Breast epithelium (tissue), 3 donors: ENCODE results near the gene ARHGAP45.

ENCODE experiments used
- POLR2A ChIP-seq: fragments of 450-650 bp; IDR thresholded peaks from one replicate; pipeline ENCODE4 v1.6.1; 2016; ENCODE audit warnings: antibody characterized with exemption, mild to moderate bottlenecking, moderate library complexity
- TF ChIP-seq, protein P1 (sequence below), 3 donors: fragments of 450-650 bp; IDR thresholded peaks; one replicate each; pipeline ENCODE4 v1.5.1; 2016 to 2017; ENCODE audit warnings: antibody characterized with exemption in 3 of 3, mild to moderate bottlenecking in 3 of 3, moderate library complexity in 3 of 3

DNA sequence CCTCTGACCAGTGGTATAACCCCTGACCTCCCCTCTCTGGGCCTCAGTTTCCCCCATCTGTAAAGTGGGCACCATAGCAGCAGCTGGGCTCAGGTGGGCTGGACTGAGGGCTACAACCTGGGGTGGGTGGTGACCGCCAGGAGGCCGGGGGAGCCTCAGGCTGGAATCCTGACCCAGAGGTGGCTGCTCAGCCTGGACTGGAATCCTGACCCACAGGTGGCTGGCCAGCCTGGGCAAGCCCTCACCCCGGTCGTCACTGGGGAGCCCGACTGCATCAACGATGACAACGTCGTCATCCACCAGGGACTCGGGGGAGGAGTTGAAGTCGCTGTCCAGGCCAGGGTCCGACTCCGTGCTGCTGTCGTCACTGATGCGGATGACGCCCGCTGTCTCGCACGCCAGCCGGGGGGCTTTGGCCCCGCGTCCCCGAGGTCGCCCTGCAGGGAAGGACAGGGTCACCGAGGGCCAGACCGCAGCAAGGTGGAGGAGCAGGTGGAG, 47.1 kb downstream of the ARHGAP45 start:
- TF ChIP-seq, protein P1, sequence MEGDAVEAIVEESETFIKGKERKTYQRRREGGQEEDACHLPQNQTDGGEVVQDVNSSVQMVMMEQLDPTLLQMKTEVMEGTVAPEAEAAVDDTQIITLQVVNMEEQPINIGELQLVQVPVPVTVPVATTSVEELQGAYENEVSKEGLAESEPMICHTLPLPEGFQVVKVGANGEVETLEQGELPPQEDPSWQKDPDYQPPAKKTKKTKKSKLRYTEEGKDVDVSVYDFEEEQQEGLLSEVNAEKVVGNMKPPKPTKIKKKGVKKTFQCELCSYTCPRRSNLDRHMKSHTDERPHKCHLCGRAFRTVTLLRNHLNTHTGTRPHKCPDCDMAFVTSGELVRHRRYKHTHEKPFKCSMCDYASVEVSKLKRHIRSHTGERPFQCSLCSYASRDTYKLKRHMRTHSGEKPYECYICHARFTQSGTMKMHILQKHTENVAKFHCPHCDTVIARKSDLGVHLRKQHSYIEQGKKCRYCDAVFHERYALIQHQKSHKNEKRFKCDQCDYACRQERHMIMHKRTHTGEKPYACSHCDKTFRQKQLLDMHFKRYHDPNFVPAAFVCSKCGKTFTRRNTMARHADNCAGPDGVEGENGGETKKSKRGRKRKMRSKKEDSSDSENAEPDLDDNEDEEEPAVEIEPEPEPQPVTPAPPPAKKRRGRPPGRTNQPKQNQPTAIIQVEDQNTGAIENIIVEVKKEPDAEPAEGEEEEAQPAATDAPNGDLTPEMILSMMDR (IDR thresholded peaks at IDR 0.05), result no peak
- no peak for TF ChIP-seq POLR2A
